Stimulated activated CD4-positive, alpha-beta T cell treated with anti-CD3 and anti-CD28 coated beads, Interleukin-15, amount 100 ng/mL, for 48 hours (primary cell): ENCODE results near the gene SPATA17.
"Not testable (repeated sequence)": the region's sequence is repeated elsewhere in the genome, so short reads cannot be mapped to it uniquely, and the experiment has no call there.

Experiments used
- DNase-seq, 2 donors: peaks; one replicate each; pipeline ENCODE4 v3.0.0-alpha.2; 2020; ENCODE audit warnings: low read depth in 2 of 2

SPATA17 gene

GRCh38 chr1:217630711-217631591 is at the start of gene SPATA17, which contains the start of gene GPATCH2:
SPATA17 (plus strand) TSS chr1:217631344; CDS start chr1:217631379, 35 bp downstream.
GPATCH2 (minus strand) TSS chr1:217631090; CDS start chr1:217630971, 119 bp downstream.
- peak; percentile 55 to 64 for DNase-seq

GRCh38 chr1:217584286-217584811 is 46.8 kb upstream of the SPATA17 start:
- not testable (repeated sequence) for DNase-seq

- DNase-seq: no peak
These were observed 45.6 kb upstream of the SPATA17 start for GRCh38 chr1:217585577-217585976.

- DNase-seq: no peak
These were observed 44.6 kb upstream of the SPATA17 start for GRCh38 chr1:217586586-217586985.

- no peak for DNase-seq
These were observed 40.5 kb upstream of the SPATA17 start for GRCh38 chr1:217590598-217590997.

GRCh38 chr1:217599154-217599553 is 32.0 kb upstream of the SPATA17 start:
- no peak for DNase-seq

- DNase-seq: no peak
These were observed 28.8 kb upstream of the SPATA17 start for GRCh38 chr1:217602380-217602779.

- no peak for DNase-seq
These were observed 25.8 kb upstream of the SPATA17 start for GRCh38 chr1:217605390-217605789.

GRCh38 chr1:217614200-217614712 is 16.9 kb upstream of the SPATA17 start:
- DNase-seq: no peak

GRCh38 chr1:217617126-217617525 is 14.0 kb upstream of the SPATA17 start:
- no peak for DNase-seq

GRCh38 chr1:217620814-217621213 is 10.3 kb upstream of the SPATA17 start:
- no peak for DNase-seq

GRCh38 chr1:217622042-217622441 is 9.1 kb upstream of the SPATA17 start:
- DNase-seq: no peak

- no peak for DNase-seq
These were observed 4.8 kb upstream of the SPATA17 start for GRCh38 chr1:217626321-217626720.

- no peak for DNase-seq
These were observed 3.7 kb upstream of the SPATA17 start for GRCh38 chr1:217627431-217627830.

GRCh38 chr1:217642455-217642854 is 11.3 kb downstream of the SPATA17 start:
- no peak for DNase-seq

- DNase-seq: no peak
These were observed 16.6 kb downstream of the SPATA17 start for GRCh38 chr1:217647791-217648190.

- DNase-seq: no peak
These were observed 19.5 kb downstream of the SPATA17 start for GRCh38 chr1:217650674-217651073.

- DNase-seq: no peak
These were observed 29.4 kb downstream of the SPATA17 start for GRCh38 chr1:217660353-217661062.

GRCh38 chr1:217661407-217661806 is 30.3 kb downstream of the SPATA17 start:
- no peak for DNase-seq

GRCh38 chr1:217668351-217668940 is 37.3 kb downstream of the SPATA17 start:
- no peak for DNase-seq

GRCh38 chr1:217673387-217673786 is 42.2 kb downstream of the SPATA17 start:
- DNase-seq: no peak
